K562 (cell line): ENCODE measurements around the gene AXIN2. TPM values are rescaled to one million over a fixed set of nuclear protein-coding genes. Genes with fewer than 3 reads are reported as not detected.

Experiments
- CCAR2 ChIP-seq: fragments of 200-400 bp; formaldehyde crosslinking; IDR thresholded peaks from 2 replicates; pipeline ENCODE4 v1.6.1; 2017; ENCODE audit warnings: mild to moderate bottlenecking, low read depth, low read length
- EWSR1 ChIP-seq: fragments of 450-650 bp; IDR thresholded peaks from 2 replicates; pipeline ENCODE4 v1.6.1; 2018; ENCODE audit warnings: borderline replicate concordance, mild to moderate bottlenecking, low read depth, moderate library complexity; ENCODE audit not compliant: partially characterized antibody
- MTA1 ChIP-seq: fragments of 450-650 bp; IDR thresholded peaks from 2 replicates; pipeline ENCODE4 v1.6.1; 2017; ENCODE audit warnings: borderline replicate concordance
- PRPF4 ChIP-seq: fragments of 200-400 bp; formaldehyde crosslinking; IDR thresholded peaks from one replicate; pipeline ENCODE4 v1.6.1; 2017; ENCODE audit warnings: low read length, low read depth, mild to moderate bottlenecking; ENCODE audit not compliant: insufficient read depth, poor library complexity, severe bottlenecking
- RBM14 ChIP-seq: fragments of 200-400 bp; formaldehyde crosslinking; IDR thresholded peaks from 2 replicates; pipeline ENCODE4 v1.6.1; 2018; ENCODE audit warnings: low read depth, mild to moderate bottlenecking, low read length, moderate library complexity, borderline replicate concordance; ENCODE audit not compliant: insufficient read depth
- SRF ChIP-seq, 2 experiments: fragments of 250-450, 450-650 bp in 1 of 2; sonication (Bioruptor Pico) in 1 of 2; sonication (generic) in 1 of 2; formaldehyde crosslinking; IDR thresholded peaks; 2 replicates each; pipeline versions ENCODE4 v1.5.0 to v1.5.1; 2020 to 2022; ENCODE audit warnings: mild to moderate bottlenecking in 1 of 2, missing genetic modification reagents in 1 of 2
- TAF1 ChIP-seq: IDR thresholded peaks from 2 replicates; pipeline ENCODE4 v1.6.1; 2011; ENCODE audit warnings: mild to moderate bottlenecking, low read length, moderate library complexity; ENCODE audit not compliant: insufficient read depth, control insufficient read depth, severe bottlenecking; ENCODE audit errors: extremely low read depth
- TEAD1 ChIP-seq, 2 experiments: fragments of 450-650 bp in 1 of 2; sonication (generic) in 1 of 2; formaldehyde crosslinking; IDR thresholded peaks; 2 replicates each; pipeline versions ENCODE4 v1.4.0 to v1.8.0; 2020 to 2022; ENCODE audit warnings: mild to moderate bottlenecking in 2 of 2, missing genetic modification reagents in 1 of 2
- ZBTB2 ChIP-seq: fragments of 450-650 bp; IDR thresholded peaks from 2 replicates; pipeline ENCODE4 v1.6.1; 2016; ENCODE audit warnings: antibody characterized with exemption
- ZFX ChIP-seq: sonication (generic); formaldehyde crosslinking; IDR thresholded peaks from 2 replicates; pipeline ENCODE4 v1.8.0; 2022; ENCODE audit warnings: mild to moderate bottlenecking, missing genetic modification reagents, moderate library complexity
- ZNF561 ChIP-seq: fragments of 450-650 bp; formaldehyde crosslinking; conservative IDR thresholded peaks from 2 replicates; pipeline ENCODE4 v1.4.0; 2020; ENCODE audit warnings: mild to moderate bottlenecking, moderate library complexity
- ZNF699 ChIP-seq: fragments of 250-450 bp; sonication (Bioruptor Pico); IDR thresholded peaks from 2 replicates; pipeline ENCODE4 v1.8.0; 2021; ENCODE audit warnings: mild to moderate bottlenecking, moderate library complexity; ENCODE audit not compliant: insufficient replicate concordance
- polyA plus RNA-seq, 8 experiments: library from polyadenylated mRNA; depleted of rRNA in 4 of 8; stranded (reverse) in 5 of 8; unstranded in 3 of 8; fragments of >200 nt; fragmentation: Nextera tagmentation in 2 of 8; fragmentation: Illumina TruSeq in 1 of 8; extraction: Ambion mirVana in 2 of 8; extraction: Trizol in 1 of 8; gene quantifications; 2 replicates each; pipeline versions ENCODE4 v1.2.1 to v1.2.3, GENCODE V29; 2011 to 2014; ENCODE audit warnings: inconsistent platforms in 1 of 8, missing spikeins in 1 of 8
- total RNA-seq, 7 experiments: library from RNA; depleted of rRNA in 6 of 7; stranded (reverse); fragments of >200 nt in 6 of 7; fragmentation: Illumina TruSeq in 2 of 7; extraction: Trizol in 2 of 7; gene quantifications; 2 replicates each; pipeline versions ENCODE4 v1.2.1 to v1.2.3, GENCODE V29; 2011 to 2021; ENCODE audit warnings: low replicate concordance in 1 of 7
- TF ChIP-seq, protein P1 (sequence below): fragments of 250-450 bp; sonication (Bioruptor Pico); IDR thresholded peaks from 2 replicates; pipeline ENCODE4 v1.5.0; 2021; ENCODE audit warnings: mild to moderate bottlenecking, borderline replicate concordance
- TF ChIP-seq, protein P2 (sequence below): fragments of 250-450 bp; sonication (Bioruptor Pico); IDR thresholded peaks from 2 replicates; pipeline ENCODE4 v1.8.0; 2022; ENCODE audit warnings: moderate library complexity, mild to moderate bottlenecking, inconsistent platforms
- TF ChIP-seq, protein P3 (sequence below): fragments of 200-400 bp; formaldehyde crosslinking; IDR thresholded peaks from 2 replicates; pipeline ENCODE4 v1.6.1; 2017; ENCODE audit warnings: mild to moderate bottlenecking, low read depth, low read length, moderate library complexity
- TF ChIP-seq, protein P4 (sequence below): IDR thresholded peaks from 2 replicates; pipeline ENCODE4 v1.6.1; 2011; ENCODE audit not compliant: insufficient read length; ENCODE audit errors: extremely low read depth

AXIN2 gene
- total and polyA plus RNA-seq, 9 of the 15 experiments (the other 6 are each of a cell fraction or from before 2014, with no cell fraction given): 0.21 to 3.3 (median 1.2) TPM

GRCh38 chr17:65537845-65538674 is 23.4 kb downstream of the AXIN2 start (continued):
- TF ChIP-seq, protein P1, sequence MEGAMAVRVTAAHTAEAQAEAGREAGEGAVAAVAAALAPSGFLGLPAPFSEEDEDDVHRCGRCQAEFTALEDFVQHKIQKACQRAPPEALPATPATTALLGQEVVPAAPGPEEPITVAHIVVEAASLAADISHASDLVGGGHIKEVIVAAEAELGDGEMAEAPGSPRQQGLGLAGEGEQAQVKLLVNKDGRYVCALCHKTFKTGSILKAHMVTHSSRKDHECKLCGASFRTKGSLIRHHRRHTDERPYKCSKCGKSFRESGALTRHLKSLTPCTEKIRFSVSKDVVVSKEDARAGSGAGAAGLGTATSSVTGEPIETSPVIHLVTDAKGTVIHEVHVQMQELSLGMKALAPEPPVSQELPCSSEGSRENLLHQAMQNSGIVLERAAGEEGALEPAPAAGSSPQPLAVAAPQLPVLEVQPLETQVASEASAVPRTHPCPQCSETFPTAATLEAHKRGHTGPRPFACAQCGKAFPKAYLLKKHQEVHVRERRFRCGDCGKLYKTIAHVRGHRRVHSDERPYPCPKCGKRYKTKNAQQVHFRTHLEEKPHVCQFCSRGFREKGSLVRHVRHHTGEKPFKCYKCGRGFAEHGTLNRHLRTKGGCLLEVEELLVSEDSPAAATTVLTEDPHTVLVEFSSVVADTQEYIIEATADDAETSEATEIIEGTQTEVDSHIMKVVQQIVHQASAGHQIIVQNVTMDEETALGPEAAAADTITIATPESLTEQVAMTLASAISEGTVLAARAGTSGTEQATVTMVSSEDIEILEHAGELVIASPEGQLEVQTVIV (CRISPR knock-in tag): no peak
- peak; percentile 100 for TF ChIP-seq ZBTB2
- TF ChIP-seq, protein P2, sequence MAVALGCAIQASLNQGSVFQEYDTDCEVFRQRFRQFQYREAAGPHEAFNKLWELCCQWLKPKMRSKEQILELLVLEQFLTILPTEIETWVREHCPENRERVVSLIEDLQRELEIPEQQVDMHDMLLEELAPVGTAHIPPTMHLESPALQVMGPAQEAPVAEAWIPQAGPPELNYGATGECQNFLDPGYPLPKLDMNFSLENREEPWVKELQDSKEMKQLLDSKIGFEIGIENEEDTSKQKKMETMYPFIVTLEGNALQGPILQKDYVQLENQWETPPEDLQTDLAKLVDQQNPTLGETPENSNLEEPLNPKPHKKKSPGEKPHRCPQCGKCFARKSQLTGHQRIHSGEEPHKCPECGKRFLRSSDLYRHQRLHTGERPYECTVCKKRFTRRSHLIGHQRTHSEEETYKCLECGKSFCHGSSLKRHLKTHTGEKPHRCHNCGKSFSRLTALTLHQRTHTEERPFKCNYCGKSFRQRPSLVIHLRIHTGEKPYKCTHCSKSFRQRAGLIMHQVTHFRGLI (CRISPR knock-in tag): no peak
- TF ChIP-seq TEAD1 (CRISPR knock-in tag; IDR thresholded peaks at IDR 0.05): no peak
- TF ChIP-seq ZNF561 (CRISPR knock-in tag): no peak
- TF ChIP-seq, protein P3, sequence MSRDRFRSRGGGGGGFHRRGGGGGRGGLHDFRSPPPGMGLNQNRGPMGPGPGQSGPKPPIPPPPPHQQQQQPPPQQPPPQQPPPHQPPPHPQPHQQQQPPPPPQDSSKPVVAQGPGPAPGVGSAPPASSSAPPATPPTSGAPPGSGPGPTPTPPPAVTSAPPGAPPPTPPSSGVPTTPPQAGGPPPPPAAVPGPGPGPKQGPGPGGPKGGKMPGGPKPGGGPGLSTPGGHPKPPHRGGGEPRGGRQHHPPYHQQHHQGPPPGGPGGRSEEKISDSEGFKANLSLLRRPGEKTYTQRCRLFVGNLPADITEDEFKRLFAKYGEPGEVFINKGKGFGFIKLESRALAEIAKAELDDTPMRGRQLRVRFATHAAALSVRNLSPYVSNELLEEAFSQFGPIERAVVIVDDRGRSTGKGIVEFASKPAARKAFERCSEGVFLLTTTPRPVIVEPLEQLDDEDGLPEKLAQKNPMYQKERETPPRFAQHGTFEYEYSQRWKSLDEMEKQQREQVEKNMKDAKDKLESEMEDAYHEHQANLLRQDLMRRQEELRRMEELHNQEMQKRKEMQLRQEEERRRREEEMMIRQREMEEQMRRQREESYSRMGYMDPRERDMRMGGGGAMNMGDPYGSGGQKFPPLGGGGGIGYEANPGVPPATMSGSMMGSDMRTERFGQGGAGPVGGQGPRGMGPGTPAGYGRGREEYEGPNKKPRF: no peak
- no peak for TF ChIP-seq CCAR2
- no peak for TF ChIP-seq SRF (CRISPR knock-in tag; IDR thresholded peaks at IDR 0.05)
- peak; percentile 46 for TF ChIP-seq TAF1
- TF ChIP-seq RBM14: no peak
- no peak for TF ChIP-seq ZNF699 (CRISPR knock-in tag)
- TF ChIP-seq PRPF4: no peak
- TF ChIP-seq, protein P4, sequence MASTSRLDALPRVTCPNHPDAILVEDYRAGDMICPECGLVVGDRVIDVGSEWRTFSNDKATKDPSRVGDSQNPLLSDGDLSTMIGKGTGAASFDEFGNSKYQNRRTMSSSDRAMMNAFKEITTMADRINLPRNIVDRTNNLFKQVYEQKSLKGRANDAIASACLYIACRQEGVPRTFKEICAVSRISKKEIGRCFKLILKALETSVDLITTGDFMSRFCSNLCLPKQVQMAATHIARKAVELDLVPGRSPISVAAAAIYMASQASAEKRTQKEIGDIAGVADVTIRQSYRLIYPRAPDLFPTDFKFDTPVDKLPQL: no peak
- TF ChIP-seq MTA1: no peak
- no peak for TF ChIP-seq EWSR1
- no peak for TF ChIP-seq ZFX (CRISPR knock-in tag)
